CD4-positive, CD25-positive, alpha-beta regulatory T cell (primary cell): ENCODE results near the gene EIF4G3. TPM values are rescaled to one million over a fixed set of nuclear protein-coding genes. Genes with fewer than 3 reads are reported as not detected.
"Not testable (repeated sequence)": the region's sequence is repeated elsewhere in the genome, so short reads cannot be mapped to it uniquely, and the experiment has no call there.

Experiments
- ATAC-seq, 2 donors: fragments of 150-1000 bp; cut with Tn5 transposase; one replicate each; pipeline ENCODE4 v1.10.0; 2021; ENCODE audit warnings: low read depth in 2 of 2, moderate number of reproducible peaks in 2 of 2, moderate library complexity in 1 of 2
- DNase-seq, 3 donors: peaks; one replicate each; pipeline versions ENCODE4 v3.0.0 to v3.0.0-alpha.2; 2012 to 2022; ENCODE audit warnings: mixed read lengths in 1 of 3
- H3K27ac ChIP-seq: one replicate; pipeline ENCODE4 v1.7.0; 2013; ENCODE audit warnings: mild to moderate bottlenecking, low read length; ENCODE audit not compliant: insufficient read depth, poor library complexity, severe bottlenecking
- H3K27me3 ChIP-seq: one replicate; pipeline ENCODE4 v1.7.0; 2013; ENCODE audit warnings: low read length; ENCODE audit not compliant: control insufficient read depth, insufficient read depth
- H3K36me3 ChIP-seq: one replicate; pipeline ENCODE4 v1.7.0; 2013; ENCODE audit warnings: mild to moderate bottlenecking, low read length, moderate library complexity; ENCODE audit not compliant: control insufficient read depth, insufficient read depth
- H3K4me1 ChIP-seq: 2 replicates; pipeline ENCODE4 v1.7.0; 2013; ENCODE audit warnings: mild to moderate bottlenecking, low read length; ENCODE audit not compliant: insufficient read depth, control insufficient read depth, poor library complexity, severe bottlenecking
- H3K4me3 ChIP-seq: one replicate; pipeline ENCODE4 v1.7.0; 2013; ENCODE audit warnings: low read depth, mild to moderate bottlenecking, low read length, moderate library complexity
- H3K9me3 ChIP-seq, 2 experiments: 1 replicate in 1 of 2; 2 replicates in 1 of 2; pipeline ENCODE4 v1.7.0; 2013; ENCODE audit warnings: low read length in 2 of 2, mild to moderate bottlenecking in 1 of 2, moderate library complexity in 1 of 2; ENCODE audit not compliant: control insufficient read depth in 2 of 2
- H3K27ac Mint-ChIP-seq, 3 donors: one replicate each; pipeline ENCODE4 v1.8.0; 2020 to 2022; ENCODE audit warnings: mild to moderate bottlenecking in 3 of 3, mixed read lengths in 3 of 3, moderate library complexity in 2 of 3
- H3K27me3 Mint-ChIP-seq: one replicate; pipeline ENCODE4 v1.8.0; 2022; ENCODE audit warnings: mild to moderate bottlenecking, mixed read lengths
- H3K36me3 Mint-ChIP-seq: one replicate; pipeline ENCODE4 v1.8.0; 2020; ENCODE audit warnings: mixed read lengths
- H3K4me1 Mint-ChIP-seq, 4 donors: one replicate each; pipeline ENCODE4 v1.8.0; 2020 to 2022; ENCODE audit warnings: mixed read lengths in 4 of 4, mild to moderate bottlenecking in 1 of 4
- H3K4me3 Mint-ChIP-seq, 4 donors: one replicate each; pipeline ENCODE4 v1.8.0; 2020 to 2022; ENCODE audit warnings: mild to moderate bottlenecking in 4 of 4, mixed read lengths in 4 of 4, moderate library complexity in 3 of 4
- H3K9me3 Mint-ChIP-seq, 7 donors: one replicate each; pipeline ENCODE4 v1.8.0; 2020 to 2022; ENCODE audit warnings: mixed read lengths in 7 of 7, mild to moderate bottlenecking in 3 of 7, moderate library complexity in 2 of 7
- polyA plus RNA-seq, 4 donors: library from polyadenylated mRNA; unstranded; fragments of 300-500 nt; fragmentation: Illumina TruSeq; gene quantifications; one replicate each; pipeline ENCODE4 v1.2.3, GENCODE V29; 2021
- total RNA-seq: library from RNA; stranded (reverse); gene quantifications from one replicate; pipeline ENCODE4 v1.2.3, GENCODE V29; 2022

The EIF4G3 gene
- total and polyA plus RNA-seq, 5 donors from 2014 or later = 2.5 to 34.4 (median 5.5) TPM

DNA sequence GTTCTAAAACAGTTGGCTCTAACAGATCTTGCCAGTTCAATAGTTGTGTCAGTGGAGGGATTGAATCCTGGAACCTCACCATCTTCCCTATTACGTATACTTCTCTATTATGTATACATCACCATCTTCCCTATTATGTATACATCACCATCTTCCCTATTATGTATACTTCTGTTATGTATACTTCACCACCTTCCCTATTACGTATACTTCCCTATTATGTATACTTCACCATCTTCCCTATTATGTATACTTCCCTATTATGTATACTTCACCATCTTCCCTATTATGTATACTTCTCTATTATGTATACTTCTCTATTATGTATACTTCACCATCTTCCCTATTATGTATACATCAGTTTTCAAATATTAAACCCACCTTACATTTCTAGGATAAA, 355.2 kb downstream of the EIF4G3 start:
- Mint-ChIP-seq H3K27ac (no peak overlapping the region), H3K4me3 (no peak overlapping the region)

DNA sequence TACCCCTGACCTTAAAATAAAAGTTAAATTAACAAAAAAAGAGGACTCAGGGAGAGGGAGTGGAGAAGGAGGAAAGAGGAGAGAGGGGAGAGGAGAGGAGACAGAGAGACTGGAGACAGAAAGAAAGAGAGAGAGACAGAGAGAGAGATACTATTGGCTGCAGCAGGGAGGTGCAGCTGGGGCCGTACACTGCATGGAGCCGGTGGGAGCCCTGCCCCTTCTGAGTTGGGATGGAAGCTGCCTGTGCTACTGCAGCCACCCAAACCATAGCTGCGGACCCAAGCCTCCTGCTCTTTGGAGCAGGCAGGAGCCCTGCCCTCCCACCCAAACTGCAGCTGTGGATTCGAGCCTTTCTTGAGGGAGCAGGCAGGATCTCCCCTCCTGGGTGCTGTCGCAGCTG, 356.9 kb downstream of the EIF4G3 start:
- Histone ChIP-seq H3K9me3 (no peaks in the 10 kb centered on the region), H3K27ac (no peak overlapping the region), H3K4me3 (no peak overlapping the region), H3K4me1 (no peaks in the 10 kb centered on the region), H3K27me3 (no peaks in the 10 kb centered on the region), H3K36me3 (no peaks in the 10 kb centered on the region)
- Mint-ChIP-seq H3K27me3 (no peaks in the 10 kb centered on the region), H3K4me1 (peaks cover 0 to 6% (median 0%) of the 10 kb centered on the region in 4 donors), H3K9me3 (no peaks in the 10 kb centered on the region), H3K36me3 (peaks cover 21% of the 10 kb centered on the region), H3K4me3 (no peak overlapping the region), H3K27ac (no peak overlapping the region)
- ATAC-seq = no peak
- DNase-seq = no peak

More for the DNA sequence above, 355.2 kb downstream of the EIF4G3 start:
- Histone ChIP-seq H3K9me3 (no peaks in the 10 kb centered on the region), H3K4me3 (no peak overlapping the region), H3K27me3 (no peaks in the 10 kb centered on the region), H3K4me1 (no peaks in the 10 kb centered on the region), H3K36me3 (no peaks in the 10 kb centered on the region), H3K27ac (no peak overlapping the region)
- DNase-seq (no peak), ATAC-seq (no peak)
- Mint-ChIP-seq H3K36me3 (peaks cover 25% of the 10 kb centered on the region), H3K4me1 (peaks cover 0 to 6% (median 0%) of the 10 kb centered on the region in 4 donors), H3K27me3 (no peaks in the 10 kb centered on the region), H3K9me3 (no peaks in the 10 kb centered on the region)

DNA sequence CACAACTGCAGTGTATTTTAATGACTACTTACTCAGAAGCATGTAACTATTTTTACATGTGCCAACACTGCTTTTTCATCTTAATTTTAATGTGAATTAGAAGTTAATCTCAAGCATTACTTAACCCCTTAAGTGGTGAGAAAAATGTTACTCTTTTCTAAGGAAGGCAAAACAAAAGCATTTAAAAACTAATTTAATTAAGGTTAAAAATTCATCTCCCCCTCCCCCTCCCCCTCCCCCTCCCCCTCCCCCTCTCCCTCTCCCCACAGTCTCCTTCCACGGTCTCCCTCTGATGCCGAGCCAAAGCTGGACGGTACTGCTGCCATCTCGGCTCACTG, 362.2 kb downstream of the EIF4G3 start:
- H3K27ac Mint-ChIP-seq = no peak overlapping the region
- no peak overlapping the region for H3K27ac ChIP-seq
- H3K4me3 ChIP-seq = no peak overlapping the region
- H3K4me1 ChIP-seq = no peaks in the 10 kb centered on the region
- peaks cover 6% of the 10 kb centered on the region for H3K36me3 ChIP-seq
- H3K4me3 Mint-ChIP-seq = no peak overlapping the region
- no peak for ATAC-seq
- no peaks in the 10 kb centered on the region for H3K9me3 ChIP-seq
- no peaks in the 10 kb centered on the region for H3K4me1 Mint-ChIP-seq
- no peaks in the 10 kb centered on the region for H3K27me3 ChIP-seq
- H3K27me3 Mint-ChIP-seq = no peaks in the 10 kb centered on the region
- no peaks in the 10 kb centered on the region for H3K9me3 Mint-ChIP-seq
- peaks cover 21% of the 10 kb centered on the region for H3K36me3 Mint-ChIP-seq
- no peak for DNase-seq

DNA sequence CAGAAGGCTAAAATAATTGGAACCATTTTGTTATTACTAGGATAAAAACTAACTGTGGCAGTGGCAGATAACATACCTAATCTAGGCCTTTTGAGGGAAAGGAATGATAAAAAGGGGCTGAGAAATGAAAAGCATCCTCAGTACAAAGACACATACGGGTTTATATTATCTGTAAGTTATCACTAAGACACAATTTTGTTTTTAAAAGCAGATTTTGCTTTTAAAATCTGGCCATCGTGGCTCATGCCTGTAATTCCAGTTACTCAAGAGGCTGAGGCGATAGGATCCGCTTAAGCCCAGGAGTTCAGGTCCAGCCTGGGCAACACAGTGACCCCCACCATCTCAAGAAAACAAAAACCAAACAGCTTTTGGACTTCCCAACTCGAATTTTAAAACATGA, 364.8 kb downstream of the EIF4G3 start:
- peaks cover 6% of the 10 kb centered on the region for H3K36me3 ChIP-seq
- peaks cover 15% of the 10 kb centered on the region for H3K36me3 Mint-ChIP-seq
- H3K27ac ChIP-seq = no peak overlapping the region
- no peak overlapping the region for H3K4me3 Mint-ChIP-seq
- no peaks in the 10 kb centered on the region for H3K27me3 ChIP-seq
- DNase-seq (no peak), ATAC-seq (no peak)
- no peaks in the 10 kb centered on the region for H3K27me3 Mint-ChIP-seq
- no peaks in the 10 kb centered on the region for H3K4me1 ChIP-seq
- no peaks in the 10 kb centered on the region for H3K9me3 Mint-ChIP-seq
- H3K9me3 ChIP-seq = no peaks in the 10 kb centered on the region
- H3K4me1 Mint-ChIP-seq = no peaks in the 10 kb centered on the region
- H3K27ac Mint-ChIP-seq = peak overlapping the region in 1 of 3 donors; percentile 23
- H3K4me3 ChIP-seq = no peak overlapping the region

DNA sequence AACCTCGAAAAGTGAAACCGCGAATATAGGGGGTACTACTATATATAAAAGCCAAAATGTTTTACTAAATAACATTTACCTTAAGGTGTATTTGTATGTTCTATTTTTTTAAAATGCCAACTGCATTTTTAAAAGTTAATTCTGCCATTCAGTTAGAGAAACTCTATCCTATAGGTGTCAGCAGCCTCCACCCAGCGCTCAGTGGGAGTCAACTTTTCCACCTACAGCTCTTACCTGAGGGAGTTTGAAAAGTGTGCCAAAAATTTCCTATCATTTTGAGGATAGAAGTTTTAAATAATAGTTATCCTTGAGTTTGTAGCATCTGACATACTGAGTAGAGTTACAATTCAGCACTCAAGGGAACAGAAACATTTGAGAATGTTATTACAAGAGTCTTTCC, 383.5 kb downstream of the EIF4G3 start:
- Histone ChIP-seq H3K36me3 (no peaks in the 10 kb centered on the region), H3K27me3 (no peaks in the 10 kb centered on the region), H3K27ac (no peak overlapping the region), H3K4me1 (no peaks in the 10 kb centered on the region), H3K4me3 (no peak overlapping the region), H3K9me3 (no peaks in the 10 kb centered on the region)
- no peaks in the 10 kb centered on the region for H3K36me3 Mint-ChIP-seq
- peaks cover 0 to under 1% (median under 1%) of the 10 kb centered on the region in 4 donors for H3K4me1 Mint-ChIP-seq
- ATAC-seq = no peak
- no peak for DNase-seq
- no peaks in the 10 kb centered on the region for H3K27me3 Mint-ChIP-seq
- H3K4me3 Mint-ChIP-seq = no peak overlapping the region
- no peak overlapping the region for H3K27ac Mint-ChIP-seq
- H3K9me3 Mint-ChIP-seq = no peaks in the 10 kb centered on the region

DNA sequence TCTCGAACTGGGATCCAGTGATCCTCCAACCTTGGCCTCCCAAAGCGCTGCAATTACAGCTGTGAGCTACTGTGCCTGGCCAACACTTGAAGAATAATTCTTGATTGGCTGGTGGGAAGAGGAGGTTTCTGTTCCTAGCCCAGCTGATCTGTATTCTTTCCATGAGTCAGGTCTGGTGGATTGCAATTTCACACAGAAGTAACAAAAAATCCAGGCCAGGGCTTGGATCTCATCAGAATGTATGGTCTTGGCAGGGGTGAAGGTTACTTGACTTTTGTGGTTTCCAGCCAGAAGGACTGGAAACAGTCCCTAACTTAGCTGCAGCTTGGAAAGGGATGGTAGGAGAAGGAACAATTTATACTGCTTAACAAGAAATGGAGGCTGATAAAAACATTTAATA, 384.5 kb downstream of the EIF4G3 start:
- no peaks in the 10 kb centered on the region for H3K27me3 Mint-ChIP-seq
- Histone ChIP-seq H3K4me1 (peaks cover 9% of the 10 kb centered on the region), H3K4me3 (no peak overlapping the region), H3K9me3 (no peaks in the 10 kb centered on the region), H3K36me3 (no peaks in the 10 kb centered on the region), H3K27me3 (no peaks in the 10 kb centered on the region), H3K27ac (no peak overlapping the region)
- H3K9me3 Mint-ChIP-seq = no peaks in the 10 kb centered on the region
- DNase-seq (no peak), ATAC-seq (no peak)
- peak overlapping the region in 2 of 4 donors; percentile 43 to 66 for H3K4me3 Mint-ChIP-seq
- H3K36me3 Mint-ChIP-seq = no peaks in the 10 kb centered on the region
- H3K27ac Mint-ChIP-seq = no peak overlapping the region
- H3K4me1 Mint-ChIP-seq = peaks cover 0 to 8% (median 7%) of the 10 kb centered on the region in 4 donors

DNA sequence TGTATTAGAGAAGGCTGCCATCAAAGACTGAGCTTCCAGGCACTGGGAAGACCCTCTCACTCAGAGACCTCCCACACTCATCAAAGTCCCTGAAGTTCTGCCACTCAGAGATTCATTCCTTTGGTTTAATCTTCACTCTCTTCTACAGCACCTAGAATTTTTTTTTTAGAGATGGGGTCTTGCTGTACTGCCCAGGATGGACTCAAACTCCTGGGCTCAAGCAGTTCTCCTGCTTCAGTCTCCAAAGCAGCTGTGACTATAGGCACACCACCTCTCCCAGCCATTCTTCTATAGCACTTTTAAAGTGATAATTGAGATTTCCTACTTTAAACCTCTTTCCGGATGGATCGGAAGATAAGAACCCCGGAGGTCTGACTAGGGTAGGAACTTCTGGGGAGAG, 385.9 kb downstream of the EIF4G3 start:
- Mint-ChIP-seq H3K9me3 (no peaks in the 10 kb centered on the region), H3K27ac (no peak overlapping the region), H3K36me3 (peaks cover 4% of the 10 kb centered on the region), H3K4me1 (peaks cover under 1 to 13% (median 10%) of the 10 kb centered on the region in 4 donors), H3K4me3 (peak overlapping the region in 1 of 4 donors; percentile 77), H3K27me3 (no peaks in the 10 kb centered on the region)
- H3K36me3 ChIP-seq = no peaks in the 10 kb centered on the region
- DNase-seq = no peak
- no peaks in the 10 kb centered on the region for H3K27me3 ChIP-seq
- no peaks in the 10 kb centered on the region for H3K9me3 ChIP-seq
- H3K27ac ChIP-seq = no peak overlapping the region
- no peak overlapping the region for H3K4me3 ChIP-seq
- peaks cover 10% of the 10 kb centered on the region for H3K4me1 ChIP-seq
- no peak for ATAC-seq

DNA sequence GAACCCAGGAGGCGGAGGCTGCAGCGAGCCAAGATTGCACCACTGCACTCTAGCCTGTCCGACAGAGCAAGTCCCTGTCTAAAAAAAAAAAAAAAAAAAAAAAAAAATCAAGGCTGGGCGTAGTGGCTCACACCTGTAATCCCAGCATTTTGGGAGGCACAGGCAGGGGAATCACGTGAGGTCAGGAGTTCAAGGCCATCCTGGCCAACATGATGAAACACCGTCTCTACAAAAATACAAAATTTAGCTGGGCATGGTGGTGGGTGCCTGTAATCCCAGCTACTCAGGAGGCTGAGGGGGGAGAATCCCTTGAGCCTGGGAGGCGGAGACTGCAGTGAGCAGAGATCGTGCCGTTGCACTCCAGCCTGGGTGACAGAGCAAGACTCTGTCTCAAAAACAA, 387.1 kb downstream of the EIF4G3 start:
- H3K27ac Mint-ChIP-seq = not testable (repeated sequence)

More for the DNA sequence above, 387.1 kb downstream of the EIF4G3 start:
- H3K9me3 ChIP-seq, DNase-seq, H3K4me3 ChIP-seq, H3K36me3 ChIP-seq, ATAC-seq, H3K9me3 Mint-ChIP-seq, H3K27me3 Mint-ChIP-seq, H3K27ac ChIP-seq, H3K27me3 ChIP-seq, H3K36me3 Mint-ChIP-seq: not testable (repeated sequence)
- peaks cover 22% of the 10 kb centered on the region for H3K4me1 ChIP-seq
- Mint-ChIP-seq H3K4me3 (peak overlapping the region in 2 of 4 donors; percentile 46 to 63), H3K4me1 (peaks cover 3 to 25% (median 19%) of the 10 kb centered on the region in 4 donors)
